SK-N-SH (cell line): ENCODE results near the gene EVC. TPM values are rescaled to one million over a fixed set of nuclear protein-coding genes. Genes with fewer than 3 reads are reported as not detected.

Experiments
- CTCF ChIA-PET: fragments of 300-600, 350-600 bp; formaldehyde crosslinking; extraction: SDS; loops from one replicate; lab custom pipeline; 2021; lab: Yijun Ruan, JAX
- POLR2A ChIA-PET: fragments of 350-600 bp; sonication (Branson Sonifier 250); formaldehyde crosslinking; extraction: SDS; loops from one replicate; lab custom pipeline; 2020; ENCODE audit warnings: antibody characterized with exemption, inconsistent platforms; lab: Yijun Ruan, JAX
- DNase-seq: peaks from one replicate; pipeline ENCODE4 v3.0.0; 2012
- H2AFZ ChIP-seq: fragments of 200-600 bp; sonication (generic); 2 replicates; pipeline ENCODE4 v1.8.1; 2016; ENCODE audit warnings: antibody characterized with exemption, mild to moderate bottlenecking, low read depth
- H3F3A ChIP-seq: fragments of 200-600 bp; sonication (generic); replicated peaks from 2 replicates; pipeline ENCODE3; 2016; ENCODE audit warnings: antibody characterized with exemption, mild to moderate bottlenecking; ENCODE audit not compliant: insufficient read depth
- H3K27ac ChIP-seq, 2 experiments: fragments of 200-500 bp in 1 of 2; fragments of 200-600 bp in 1 of 2; sonication (Bioruptor generic) in 1 of 2; sonication (generic), shearing (Covaris generic) in 1 of 2; 2 replicates each; pipeline versions ENCODE4 v1.5.1 to v1.6.1; 2014 to 2016; ENCODE audit warnings: low read depth in 2 of 2, inconsistent platforms in 1 of 2, low read length in 1 of 2, mild to moderate bottlenecking in 1 of 2, mixed read lengths in 1 of 2
- H3K27me3 ChIP-seq: fragments of 200-600 bp; sonication (generic), shearing (Covaris generic); 2 replicates; pipeline ENCODE4 v1.6.1; 2016; ENCODE audit warnings: mixed run types; ENCODE audit not compliant: insufficient read depth
- H3K36me3 ChIP-seq, 2 experiments: fragments of 200-500 bp in 1 of 2; fragments of 200-600 bp in 1 of 2; sonication (Bioruptor generic) in 1 of 2; sonication (generic) in 1 of 2; replicated peaks in 1 of 2; 2 replicates each; pipeline versions ENCODE3 to v1.5.1; 2014 to 2016; ENCODE audit warnings: low read length in 1 of 2, mild to moderate bottlenecking in 1 of 2; ENCODE audit not compliant: insufficient read depth in 2 of 2, control insufficient read depth in 1 of 2
- H3K4me1 ChIP-seq, 2 experiments: fragments of 200-500 bp in 1 of 2; fragments of 200-600 bp in 1 of 2; sonication (Bioruptor generic) in 1 of 2; sonication (generic), shearing (Covaris generic) in 1 of 2; 2 replicates each; pipeline versions ENCODE4 v1.5.1 to v1.6.1; 2014 to 2016; ENCODE audit warnings: low read depth in 1 of 2, low read length in 1 of 2, mixed run types in 1 of 2; ENCODE audit not compliant: insufficient read depth in 2 of 2, control insufficient read depth in 1 of 2
- H3K4me2 ChIP-seq: fragments of 200-600 bp; sonication (generic), shearing (Covaris generic); 2 replicates; pipeline ENCODE4 v1.6.1; 2017; ENCODE audit warnings: mixed run types
- H3K4me3 ChIP-seq, 2 experiments: fragments of 200-500 bp in 1 of 2; fragments of 200-600 bp in 1 of 2; sonication (Bioruptor generic) in 1 of 2; sonication (generic), shearing (Covaris generic) in 1 of 2; 2 replicates each; pipeline versions ENCODE4 v1.5.1 to v1.8.1; 2014 to 2016; ENCODE audit warnings: low read depth in 2 of 2, inconsistent platforms in 1 of 2, low read length in 1 of 2, mild to moderate bottlenecking in 1 of 2, mixed read lengths in 1 of 2, moderate library complexity in 1 of 2
- H3K79me2 ChIP-seq: fragments of 200-600 bp; sonication (generic); 2 replicates; pipeline ENCODE4 v1.8.1; 2017; ENCODE audit warnings: mild to moderate bottlenecking; ENCODE audit not compliant: insufficient read depth
- H3K9ac ChIP-seq: fragments of 200-600 bp; sonication (generic); 2 replicates; pipeline ENCODE4 v1.6.1; 2017; ENCODE audit warnings: mixed run types
- H3K9me2 ChIP-seq: fragments of 200-600 bp; sonication (generic); 2 replicates; pipeline ENCODE4 v1.6.1; 2017; ENCODE audit warnings: mixed run types
- H3K9me3 ChIP-seq: fragments of 200-600 bp; sonication (generic); 2 replicates; pipeline ENCODE4 v1.6.1; 2017; ENCODE audit warnings: mixed run types, mild to moderate bottlenecking, moderate library complexity
- H4K20me1 ChIP-seq: fragments of 200-600 bp; sonication (generic); 2 replicates; pipeline ENCODE4 v1.6.1; 2017; ENCODE audit warnings: mild to moderate bottlenecking, mixed run types; ENCODE audit not compliant: insufficient read depth
- ELF1 ChIP-seq: IDR thresholded peaks from 2 replicates; pipeline ENCODE4 v1.4.0; 2012
- EZH2phosphoT487 ChIP-seq: fragments of 200-600 bp; sonication (generic); IDR thresholded peaks from 2 replicates; pipeline ENCODE4 v1.6.1; 2017; ENCODE audit warnings: low read depth, mixed run types, mild to moderate bottlenecking, antibody characterized with exemption, moderate library complexity, borderline replicate concordance
- FOSL2 ChIP-seq: IDR thresholded peaks from 2 replicates; pipeline ENCODE4 v1.4.0; 2012; ENCODE audit warnings: low read depth, mild to moderate bottlenecking, moderate library complexity, borderline replicate concordance
- MEF2A ChIP-seq: IDR thresholded peaks from 2 replicates; pipeline ENCODE4 v1.4.0; 2012; ENCODE audit warnings: low read depth, borderline replicate concordance
- NRF1 ChIP-seq: IDR thresholded peaks from 2 replicates; pipeline ENCODE4 v1.6.1; 2012; ENCODE audit warnings: low read depth, mild to moderate bottlenecking, low read length
- RFX5 ChIP-seq: IDR thresholded peaks from 2 replicates; pipeline ENCODE4 v1.6.1; 2012; ENCODE audit warnings: mild to moderate bottlenecking, improper control_type of control experiment, low read length
- RXRA ChIP-seq: IDR thresholded peaks from 2 replicates; pipeline ENCODE4 v1.4.0; 2012; ENCODE audit warnings: low read depth, mild to moderate bottlenecking, borderline replicate concordance
- SIN3A ChIP-seq: IDR thresholded peaks from 2 replicates; pipeline ENCODE4 v1.6.1; 2012; ENCODE audit warnings: low read depth, mild to moderate bottlenecking, low read length, moderate library complexity, borderline replicate concordance
- SMC3 ChIP-seq: IDR thresholded peaks from 2 replicates; pipeline ENCODE4 v1.6.1; 2012; ENCODE audit warnings: low read depth, low read length, improper control_type of control experiment
- WGBS: methylation state at CpG from one replicate; pipeline ENCODE4 v1.1.6; 2017; ENCODE audit warnings: low lambda C conversion rate; 5-methylcytosine and 5-hydroxymethylcytosine counted together
- polyA plus RNA-seq, 3 experiments: library from polyadenylated mRNA; depleted of rRNA; stranded (reverse); fragments of >200 nt; gene quantifications; 2 replicates each; pipeline ENCODE4 v1.2.3, GENCODE V29; 2012
- TF ChIP-seq, protein P1 (sequence below): IDR thresholded peaks from 2 replicates; pipeline ENCODE4 v1.4.0; 2012; ENCODE audit warnings: low read depth, borderline replicate concordance
- TF ChIP-seq, protein P2 (sequence below): fragments of 200-600 bp; sonication (generic); IDR thresholded peaks from 2 replicates; pipeline ENCODE4 v1.6.1; 2017; ENCODE audit warnings: antibody characterized with exemption, mild to moderate bottlenecking, moderate library complexity

Gene EVC
- polyA plus RNA-seq, 1 of the 3 experiments (the other 2 are of a cell fraction), result 3.8 TPM

DNA sequence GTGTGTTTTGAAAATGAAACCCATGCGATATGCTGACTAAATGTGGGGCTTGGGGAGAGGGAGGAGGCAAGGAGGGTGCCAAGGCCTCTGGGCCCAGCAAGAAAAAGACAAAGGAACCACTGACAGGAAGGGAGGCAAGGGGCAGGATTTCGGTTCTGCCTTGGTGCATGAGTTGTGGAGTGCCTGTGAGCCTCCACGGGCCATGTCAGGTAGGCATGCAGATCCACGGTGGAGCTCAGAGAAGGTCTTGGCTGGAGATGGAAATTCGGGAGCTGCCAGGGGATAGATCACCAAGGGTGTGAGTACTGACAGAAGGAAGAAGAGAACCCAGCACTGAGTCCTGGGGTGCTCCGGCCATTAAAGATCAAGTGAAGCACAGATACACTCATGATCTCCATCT is 6.7 kb upstream of the EVC start:
- TF ChIP-seq MEF2A, result no peak
- ChIA-PET CTCF (no interaction called here), POLR2A (no interaction called here)
- peaks cover 0 to 11% of the 10 kb centered on the region in 2 experiments; a peak in 1 of 4 replicates for H3K4me1 ChIP-seq
- WGBS, result 43% methylated on average over 6 of the region's 6 CpGs
- H3K27ac ChIP-seq, result no peak overlapping the region
- H3K4me2 ChIP-seq, result no peak overlapping the region
- H3K9ac ChIP-seq, result no peak overlapping the region
- H4K20me1 ChIP-seq, result no peaks in the 10 kb centered on the region
- H2AFZ ChIP-seq, result no peak overlapping the region
- no peaks in the 10 kb centered on the region for H3K27me3 ChIP-seq
- DNase-seq, result no peak
- H3K4me3 ChIP-seq, result no peak overlapping the region
- no peaks in the 10 kb centered on the region for H3K9me3 ChIP-seq
- no peaks in the 10 kb centered on the region for H3K9me2 ChIP-seq
- no peaks in the 10 kb centered on the region for H3K79me2 ChIP-seq
- H3F3A ChIP-seq, result no peaks in the 10 kb centered on the region
- no peaks in the 10 kb centered on the region for H3K36me3 ChIP-seq

DNA sequence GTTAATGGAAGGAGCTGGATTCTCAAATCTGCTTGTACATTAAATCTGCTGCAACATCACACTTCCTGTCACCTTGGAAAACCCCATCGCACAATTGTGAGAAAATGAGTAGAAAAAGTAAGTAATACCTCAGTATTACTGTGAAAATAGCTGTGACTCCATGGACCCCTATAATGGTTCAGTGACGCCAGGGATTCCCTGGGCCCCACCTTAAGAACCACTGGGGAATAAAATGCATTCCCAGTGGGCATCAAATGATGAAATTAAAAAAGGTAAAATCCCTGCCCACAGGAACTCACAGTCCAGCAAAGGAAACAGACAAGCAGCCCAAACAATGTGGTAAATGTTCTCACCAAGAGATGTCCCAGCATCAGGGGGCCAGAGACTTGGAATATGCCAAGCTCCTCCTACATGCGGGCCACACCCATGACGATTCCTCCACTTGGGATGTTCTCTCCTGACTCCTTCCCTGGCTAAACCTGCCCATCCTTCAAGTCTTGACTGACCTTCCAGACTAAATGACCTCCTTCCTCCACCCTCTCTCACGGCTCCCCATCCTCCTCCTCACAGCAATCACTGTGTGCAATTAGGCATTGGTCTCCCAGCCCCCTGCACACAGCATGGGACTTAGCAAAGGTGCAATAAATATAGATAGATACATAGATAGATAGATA is 5.2 kb upstream of the EVC start:
- Histone ChIP-seq H3K4me3 (no peak overlapping the region), H3K4me1 (peaks cover 3 to 16% of the 10 kb centered on the region in 2 experiments; a peak in 1 of 4 replicates), H3K9ac (no peak overlapping the region), H4K20me1 (no peaks in the 10 kb centered on the region), H3K4me2 (no peak overlapping the region), H3K9me2 (no peaks in the 10 kb centered on the region)
- POLR2A ChIA-PET, result no interaction called here
- TF ChIP-seq ELF1 (no peak), NRF1 (no peak), SMC3 (no peak), FOSL2 (no peak), EZH2phosphoT487 (no peak)
- TF ChIP-seq, protein P1, sequence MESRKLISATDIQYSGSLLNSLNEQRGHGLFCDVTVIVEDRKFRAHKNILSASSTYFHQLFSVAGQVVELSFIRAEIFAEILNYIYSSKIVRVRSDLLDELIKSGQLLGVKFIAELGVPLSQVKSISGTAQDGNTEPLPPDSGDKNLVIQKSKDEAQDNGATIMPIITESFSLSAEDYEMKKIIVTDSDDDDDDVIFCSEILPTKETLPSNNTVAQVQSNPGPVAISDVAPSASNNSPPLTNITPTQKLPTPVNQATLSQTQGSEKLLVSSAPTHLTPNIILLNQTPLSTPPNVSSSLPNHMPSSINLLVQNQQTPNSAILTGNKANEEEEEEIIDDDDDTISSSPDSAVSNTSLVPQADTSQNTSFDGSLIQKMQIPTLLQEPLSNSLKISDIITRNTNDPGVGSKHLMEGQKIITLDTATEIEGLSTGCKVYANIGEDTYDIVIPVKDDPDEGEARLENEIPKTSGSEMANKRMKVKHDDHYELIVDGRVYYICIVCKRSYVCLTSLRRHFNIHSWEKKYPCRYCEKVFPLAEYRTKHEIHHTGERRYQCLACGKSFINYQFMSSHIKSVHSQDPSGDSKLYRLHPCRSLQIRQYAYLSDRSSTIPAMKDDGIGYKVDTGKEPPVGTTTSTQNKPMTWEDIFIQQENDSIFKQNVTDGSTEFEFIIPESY, result no peak
- TF ChIP-seq, all 33 proteins: peak for 0
- Histone ChIP-seq H3K36me3 (no peaks in the 10 kb centered on the region), H3K27me3 (no peaks in the 10 kb centered on the region), H3K79me2 (no peaks in the 10 kb centered on the region), H3K27ac (no peak overlapping the region), H3F3A (no peaks in the 10 kb centered on the region), H2AFZ (no peak overlapping the region), H3K9me3 (no peaks in the 10 kb centered on the region)
- WGBS, result 30% methylated on average over 5 of the region's 5 CpGs
- DNase-seq, result peak; percentile 41
- CTCF ChIA-PET, result no interaction called here

DNA sequence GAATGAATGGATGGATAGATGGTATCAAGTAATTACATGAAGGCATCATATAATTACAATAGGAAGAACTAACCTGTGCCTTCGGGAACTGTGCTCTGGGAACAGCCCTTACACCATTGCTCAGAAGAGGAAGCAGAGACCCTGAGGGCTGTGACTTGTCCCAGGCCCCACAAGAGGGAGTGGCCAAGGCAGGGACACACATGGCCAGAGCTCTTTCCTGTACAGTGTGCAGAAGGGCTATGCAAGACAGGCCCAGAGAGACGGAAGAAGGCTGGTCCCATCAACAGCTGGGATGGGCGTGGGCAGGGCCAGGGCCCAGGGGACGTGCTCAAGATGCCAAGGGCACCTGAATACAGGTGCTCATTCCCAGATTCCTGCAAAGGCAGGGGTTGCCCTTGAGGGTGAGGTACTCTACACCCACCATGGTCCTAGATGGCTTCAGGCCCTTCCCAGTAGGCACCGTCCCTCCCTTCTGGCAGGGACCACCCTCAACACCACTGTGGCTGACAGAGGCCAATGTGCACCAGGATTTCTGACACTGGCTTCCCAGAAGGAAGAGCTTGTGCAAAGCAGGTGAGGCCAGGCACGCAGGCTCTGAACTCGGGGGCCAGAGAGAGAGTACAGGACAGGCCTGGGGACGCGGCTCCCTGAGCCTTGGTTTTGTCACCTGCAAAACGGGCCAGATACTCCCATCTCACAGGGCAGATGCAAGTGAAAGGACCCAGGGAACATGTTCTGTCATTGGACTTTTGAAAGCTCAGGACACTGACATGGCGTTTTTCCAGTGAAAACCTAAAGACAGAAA is 4.3 kb upstream of the EVC start:
- H3K4me1 ChIP-seq, result peaks cover 3 to 17% of the 10 kb centered on the region in 2 experiments; a peak in 1 of 4 replicates
- no peak overlapping the region for H3K4me2 ChIP-seq
- no peaks in the 10 kb centered on the region for H3K36me3 ChIP-seq
- no peak overlapping the region for H3K4me3 ChIP-seq
- WGBS, result 79% methylated on average over 8 of the region's 11 CpGs
- H3K79me2 ChIP-seq, result peaks cover 4% of the 10 kb centered on the region; the same call in 1 of the 2 replicates
- no peaks in the 10 kb centered on the region for H4K20me1 ChIP-seq
- H2AFZ ChIP-seq, result no peak overlapping the region
- no peak overlapping the region for H3K9ac ChIP-seq
- H3K9me2 ChIP-seq, result no peaks in the 10 kb centered on the region
- no peak overlapping the region for H3K27ac ChIP-seq
- H3K9me3 ChIP-seq, result no peaks in the 10 kb centered on the region
- POLR2A ChIA-PET, result no interaction called here
- H3F3A ChIP-seq, result no peaks in the 10 kb centered on the region
- H3K27me3 ChIP-seq, result no peaks in the 10 kb centered on the region
- no peak for TF ChIP-seq FOSL2
- TF ChIP-seq NRF1, result no peak
- no peak for TF ChIP-seq SIN3A
- TF ChIP-seq, protein P1, result no peak
- no peak for TF ChIP-seq RXRA
- no peak for TF ChIP-seq RFX5
- TF ChIP-seq, protein P2, sequence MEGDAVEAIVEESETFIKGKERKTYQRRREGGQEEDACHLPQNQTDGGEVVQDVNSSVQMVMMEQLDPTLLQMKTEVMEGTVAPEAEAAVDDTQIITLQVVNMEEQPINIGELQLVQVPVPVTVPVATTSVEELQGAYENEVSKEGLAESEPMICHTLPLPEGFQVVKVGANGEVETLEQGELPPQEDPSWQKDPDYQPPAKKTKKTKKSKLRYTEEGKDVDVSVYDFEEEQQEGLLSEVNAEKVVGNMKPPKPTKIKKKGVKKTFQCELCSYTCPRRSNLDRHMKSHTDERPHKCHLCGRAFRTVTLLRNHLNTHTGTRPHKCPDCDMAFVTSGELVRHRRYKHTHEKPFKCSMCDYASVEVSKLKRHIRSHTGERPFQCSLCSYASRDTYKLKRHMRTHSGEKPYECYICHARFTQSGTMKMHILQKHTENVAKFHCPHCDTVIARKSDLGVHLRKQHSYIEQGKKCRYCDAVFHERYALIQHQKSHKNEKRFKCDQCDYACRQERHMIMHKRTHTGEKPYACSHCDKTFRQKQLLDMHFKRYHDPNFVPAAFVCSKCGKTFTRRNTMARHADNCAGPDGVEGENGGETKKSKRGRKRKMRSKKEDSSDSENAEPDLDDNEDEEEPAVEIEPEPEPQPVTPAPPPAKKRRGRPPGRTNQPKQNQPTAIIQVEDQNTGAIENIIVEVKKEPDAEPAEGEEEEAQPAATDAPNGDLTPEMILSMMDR, result no peak
- no peak for TF ChIP-seq SMC3
- DNase-seq, result no peak
- CTCF ChIA-PET, result interaction anchor here (1.2 kb wide), 1 partner anchor 307 kb away, joined by 7 read pairs; no protein-coding TSS in a partner anchor
